Uterine smooth muscle cell (primary cell): ENCODE measurements around the gene STAG3. TPM values are rescaled to one million over a fixed set of nuclear protein-coding genes. Genes with fewer than 3 reads are reported as not detected.

Experiments used
- total RNA-seq: library from RNA; depleted of rRNA; stranded (reverse); fragments of >200 nt; gene quantifications from 2 replicates; pipeline ENCODE4 v1.2.3, GENCODE V29; 2014

The STAG3 gene, protein sequence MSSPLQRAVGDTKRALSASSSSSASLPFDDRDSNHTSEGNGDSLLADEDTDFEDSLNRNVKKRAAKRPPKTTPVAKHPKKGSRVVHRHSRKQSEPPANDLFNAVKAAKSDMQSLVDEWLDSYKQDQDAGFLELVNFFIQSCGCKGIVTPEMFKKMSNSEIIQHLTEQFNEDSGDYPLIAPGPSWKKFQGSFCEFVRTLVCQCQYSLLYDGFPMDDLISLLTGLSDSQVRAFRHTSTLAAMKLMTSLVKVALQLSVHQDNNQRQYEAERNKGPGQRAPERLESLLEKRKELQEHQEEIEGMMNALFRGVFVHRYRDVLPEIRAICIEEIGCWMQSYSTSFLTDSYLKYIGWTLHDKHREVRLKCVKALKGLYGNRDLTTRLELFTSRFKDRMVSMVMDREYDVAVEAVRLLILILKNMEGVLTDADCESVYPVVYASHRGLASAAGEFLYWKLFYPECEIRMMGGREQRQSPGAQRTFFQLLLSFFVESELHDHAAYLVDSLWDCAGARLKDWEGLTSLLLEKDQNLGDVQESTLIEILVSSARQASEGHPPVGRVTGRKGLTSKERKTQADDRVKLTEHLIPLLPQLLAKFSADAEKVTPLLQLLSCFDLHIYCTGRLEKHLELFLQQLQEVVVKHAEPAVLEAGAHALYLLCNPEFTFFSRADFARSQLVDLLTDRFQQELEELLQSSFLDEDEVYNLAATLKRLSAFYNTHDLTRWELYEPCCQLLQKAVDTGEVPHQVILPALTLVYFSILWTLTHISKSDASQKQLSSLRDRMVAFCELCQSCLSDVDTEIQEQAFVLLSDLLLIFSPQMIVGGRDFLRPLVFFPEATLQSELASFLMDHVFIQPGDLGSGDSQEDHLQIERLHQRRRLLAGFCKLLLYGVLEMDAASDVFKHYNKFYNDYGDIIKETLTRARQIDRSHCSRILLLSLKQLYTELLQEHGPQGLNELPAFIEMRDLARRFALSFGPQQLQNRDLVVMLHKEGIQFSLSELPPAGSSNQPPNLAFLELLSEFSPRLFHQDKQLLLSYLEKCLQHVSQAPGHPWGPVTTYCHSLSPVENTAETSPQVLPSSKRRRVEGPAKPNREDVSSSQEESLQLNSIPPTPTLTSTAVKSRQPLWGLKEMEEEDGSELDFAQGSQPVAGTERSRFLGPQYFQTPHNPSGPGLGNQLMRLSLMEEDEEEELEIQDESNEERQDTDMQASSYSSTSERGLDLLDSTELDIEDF
- 0.62 and 1.00 TPM in 2 replicates for total RNA-seq

DNA sequence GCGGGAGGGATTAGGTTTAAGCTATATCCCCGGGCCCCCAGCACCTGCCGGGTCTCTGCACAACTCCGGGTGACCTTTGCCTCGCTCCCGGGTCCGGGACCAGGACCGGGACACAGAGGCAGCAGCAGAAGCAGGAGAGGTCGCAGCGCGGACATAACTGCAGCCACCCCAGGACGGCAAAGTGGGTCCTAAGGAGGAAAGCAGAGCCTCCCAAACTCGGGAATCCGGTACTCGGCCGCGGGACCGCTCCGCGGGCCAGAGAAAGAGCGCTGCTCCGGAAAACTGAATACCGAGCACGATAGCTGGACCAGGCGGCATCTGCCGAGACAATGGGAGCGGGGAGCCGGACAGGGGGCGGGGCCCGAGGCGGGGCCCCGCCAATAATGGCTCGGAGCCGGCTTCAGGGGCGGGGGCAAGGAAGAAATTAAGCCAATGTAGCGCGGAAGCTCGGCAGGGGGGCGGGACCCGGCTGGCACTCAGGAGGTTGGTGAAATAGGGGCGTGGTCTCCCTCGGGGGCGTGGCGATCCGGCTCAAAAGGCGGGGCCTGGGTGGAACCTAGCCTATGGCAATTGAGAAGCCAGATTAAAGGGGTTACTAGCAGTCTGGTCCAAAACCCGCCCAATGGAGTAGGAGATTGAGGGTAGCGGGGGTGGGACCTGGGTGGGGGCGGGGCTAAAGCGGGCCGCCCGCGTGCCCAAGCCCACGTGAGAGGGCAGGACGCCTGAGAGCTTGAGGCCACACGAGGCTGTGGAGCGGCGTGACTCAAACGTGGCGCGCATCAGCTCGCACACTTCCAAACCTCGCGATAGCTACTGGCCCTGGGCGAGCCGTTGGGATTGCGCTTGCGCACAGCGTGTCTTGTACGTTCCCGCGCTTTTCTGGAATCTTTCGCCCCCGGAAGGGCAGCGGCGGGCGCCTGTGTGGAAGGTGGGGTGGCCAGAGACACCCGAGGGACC lies at the start of gene STAG3, which contains the start of gene GPC2:
Gene STAG3 (plus strand): TSS at position 874 of the 957 bp plus-strand sequence. CDS start 2,639 bp downstream, outside the sequence.
Gene GPC2 (minus strand): TSS at position 337 of the 957 bp plus-strand sequence. CDS start 182 bp downstream, at position 155.

DNA sequence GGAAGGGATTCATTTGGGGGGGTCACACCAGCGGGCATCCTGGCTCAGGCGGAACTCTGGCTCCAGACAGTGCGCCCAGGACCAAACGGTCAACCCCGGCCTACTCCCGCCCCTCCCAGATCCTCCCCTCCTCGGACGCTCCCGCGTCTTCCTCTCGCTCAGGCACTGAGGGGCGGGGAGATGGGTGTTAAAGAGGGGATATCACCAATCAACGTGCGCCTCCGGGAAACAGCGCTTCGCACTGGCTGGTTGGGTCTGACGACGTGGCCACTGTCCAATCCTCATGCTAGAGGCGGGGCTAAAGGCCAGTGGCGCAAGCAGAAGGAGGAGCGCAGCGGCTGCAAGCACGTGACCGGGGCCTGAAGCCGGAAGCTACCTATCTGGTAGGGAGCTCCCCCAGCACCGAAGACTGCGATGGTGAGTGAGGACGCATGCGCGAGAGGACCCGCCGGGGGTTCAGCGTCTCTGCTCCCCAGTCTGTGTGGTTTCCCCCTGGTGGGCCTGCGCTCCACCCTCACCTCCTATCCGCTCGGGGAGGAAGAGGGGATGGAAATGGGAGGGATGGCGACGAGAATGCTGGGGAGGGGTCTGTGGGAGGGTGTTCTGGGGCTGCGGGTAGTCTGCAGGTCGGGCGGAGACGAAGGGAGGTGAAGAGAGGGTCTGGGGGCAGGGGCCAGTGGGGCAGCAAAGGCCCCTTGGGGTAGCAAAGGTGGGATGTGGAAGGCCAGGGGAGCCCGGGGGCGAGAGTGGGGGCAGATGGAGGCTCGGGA lies 29.0 kb upstream of the STAG3 start, which contains the start of gene LAMTOR4:
Gene LAMTOR4 (plus strand): TSS at position 360 of the 770 bp plus-strand sequence. CDS start 55 bp downstream, at position 415.

DNA sequence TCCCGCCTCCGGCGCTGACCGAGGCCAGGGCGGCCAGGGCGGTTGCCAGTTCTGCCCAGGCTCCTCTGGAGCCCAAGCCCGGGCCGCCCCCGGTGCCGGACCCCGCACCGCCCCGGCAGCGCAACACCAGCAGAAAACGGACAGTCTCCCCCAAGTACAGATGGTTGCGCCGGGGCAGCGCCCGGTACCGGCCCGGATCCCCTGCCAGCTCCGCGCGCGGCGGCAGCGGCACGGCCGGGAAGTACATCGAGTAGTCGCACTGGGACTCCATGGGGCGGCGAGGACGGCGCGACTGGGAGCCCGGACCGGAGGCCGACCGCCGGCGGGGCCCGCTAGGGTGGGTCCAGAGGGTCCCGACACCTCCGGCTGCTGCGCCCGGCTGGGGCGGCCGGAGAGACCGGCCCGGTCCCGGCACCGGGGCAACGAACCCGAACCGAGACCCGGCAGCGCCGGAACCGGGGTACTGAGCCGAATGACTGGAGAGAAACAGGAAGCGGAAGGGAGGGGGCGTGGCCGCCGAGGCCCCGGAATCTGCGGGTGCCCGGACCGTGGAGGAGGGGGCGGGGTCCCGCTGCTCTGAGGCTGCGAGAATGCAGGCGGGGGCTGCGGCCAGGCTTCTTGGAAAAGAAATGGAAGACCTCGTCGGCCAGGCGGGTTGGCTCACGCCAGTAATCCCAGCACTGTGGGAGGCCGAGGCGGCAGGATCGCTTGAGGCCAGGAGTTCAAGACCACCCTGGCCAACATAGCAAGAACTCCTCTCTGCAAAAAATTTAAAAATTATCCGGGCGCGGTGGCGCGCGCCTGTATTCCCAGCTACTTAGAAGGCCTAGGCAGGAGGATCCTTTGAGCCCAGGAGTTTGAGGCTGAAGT lies 19.3 kb upstream of the STAG3 start, which contains the start of gene TRAPPC14:
Gene TRAPPC14 (minus strand): TSS at position 495 of the 870 bp plus-strand sequence. CDS start 224 bp downstream, at position 271.

DNA sequence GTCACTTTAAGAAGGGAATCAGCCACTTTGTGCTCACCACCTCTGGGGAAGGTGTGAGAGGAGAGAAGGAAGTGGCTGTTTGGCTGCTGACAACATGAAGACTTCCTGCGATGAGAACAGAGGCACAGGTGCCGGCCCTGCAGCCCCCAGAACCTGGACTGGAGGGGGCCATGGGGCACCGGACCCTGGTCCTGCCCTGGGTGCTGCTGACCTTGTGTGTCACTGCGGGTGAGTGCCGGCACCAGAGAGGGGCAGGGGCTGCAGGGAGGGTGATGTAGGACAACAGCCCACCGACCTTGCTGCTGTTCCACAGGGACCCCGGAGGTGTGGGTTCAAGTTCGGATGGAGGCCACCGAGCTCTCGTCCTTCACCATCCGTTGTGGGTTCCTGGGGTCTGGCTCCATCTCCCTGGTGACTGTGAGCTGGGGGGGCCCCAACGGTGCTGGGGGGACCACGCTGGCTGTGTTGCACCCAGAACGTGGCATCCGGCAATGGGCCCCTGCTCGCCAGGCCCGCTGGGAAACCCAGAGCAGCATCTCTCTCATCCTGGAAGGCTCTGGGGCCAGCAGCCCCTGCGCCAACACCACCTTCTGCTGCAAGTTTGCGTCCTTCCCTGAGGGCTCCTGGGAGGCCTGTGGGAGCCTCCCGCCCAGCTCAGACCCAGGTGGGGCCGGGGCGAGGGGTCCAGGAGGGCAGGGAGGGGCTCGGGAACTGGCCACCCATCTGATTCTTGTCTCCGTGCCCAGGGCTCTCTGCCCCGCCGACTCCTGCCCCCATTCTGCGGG lies 42.3 kb downstream of the STAG3 start, which contains the start of gene PVRIG:
Gene PVRIG (plus strand): TSS at position 149 of the 785 bp plus-strand sequence. CDS start 22 bp downstream, at position 171.

Other genes with a start within 250 kb of the STAG3 start
- gene GJC3, start 248.3 kb upstream of the STAG3 start, total RNA-seq = not detected in 2 replicates
- 0.33 TPM in 1 of 2 replicates, not detected in the other for gene AZGP1, start 201.9 kb upstream of the STAG3 start, total RNA-seq
- gene ZKSCAN1, start 162.3 kb upstream of the STAG3 start, total RNA-seq = 33.1 and 44.9 TPM in 2 replicates
- 9.5 and 13.1 TPM in 2 replicates for gene ZSCAN21, start 128.1 kb upstream of the STAG3 start, total RNA-seq
- 23.4 and 24.0 TPM in 2 replicates for gene ZNF3, start 96.2 kb upstream of the STAG3 start, total RNA-seq
- 96.1 and 167 TPM in 2 replicates for gene COPS6, start 88.9 kb upstream of the STAG3 start, total RNA-seq
- gene MCM7, start 76.5 kb upstream of the STAG3 start, total RNA-seq = 56.1 and 266 TPM in 2 replicates
- gene AP4M1, start 76.3 kb upstream of the STAG3 start, total RNA-seq = 22.5 and 29.1 TPM in 2 replicates
- gene TAF6, start 58.6 kb upstream of the STAG3 start, total RNA-seq = 59.6 and 61.4 TPM in 2 replicates
- gene CNPY4, start 58.3 kb upstream of the STAG3 start, total RNA-seq = 28.4 and 36.7 TPM in 2 replicates
- 2.6 and 3.1 TPM in 2 replicates for gene MBLAC1, start 51.0 kb upstream of the STAG3 start, total RNA-seq
- 80.3 and 91.4 TPM in 2 replicates for gene LAMTOR4, start 29.0 kb upstream of the STAG3 start, total RNA-seq
- gene TRAPPC14, start 19.2 kb upstream of the STAG3 start, total RNA-seq = 6.6 and 10.9 TPM in 2 replicates
- gene GAL3ST4, start 9.3 kb upstream of the STAG3 start, total RNA-seq = 0.55 and 1.6 TPM in 2 replicates
- gene GPC2, start 537 bp upstream of the STAG3 start, total RNA-seq = 1.2 and 2.2 TPM in 2 replicates
- gene PVRIG, start 42.0 kb downstream of the STAG3 start, total RNA-seq = not detected in 2 replicates
- not detected in 2 replicates for gene SPDYE3, start 129.8 kb downstream of the STAG3 start, total RNA-seq
- gene PILRB, start 180.2 kb downstream of the STAG3 start, total RNA-seq = 8.1 and 9.4 TPM in 2 replicates
- gene PILRA, start 195.6 kb downstream of the STAG3 start, total RNA-seq = 0.12 TPM in 1 of 2 replicates, not detected in the other